NOMO-1 treated with dmso at 0.1 percent for 144 hours (cell line): ENCODE measurements around the gene MIER3.
"Not testable (repeated sequence)": the region's sequence is repeated elsewhere in the genome, so short reads cannot be mapped to it uniquely, and the experiment has no call there.

ENCODE experiments used
- DNase-seq: peaks from one replicate; lab custom pipeline; 2025; ENCODE audit not compliant: unreplicated experiment; lab: John Stamatoyannopoulos, UW

Gene MIER3, protein sequence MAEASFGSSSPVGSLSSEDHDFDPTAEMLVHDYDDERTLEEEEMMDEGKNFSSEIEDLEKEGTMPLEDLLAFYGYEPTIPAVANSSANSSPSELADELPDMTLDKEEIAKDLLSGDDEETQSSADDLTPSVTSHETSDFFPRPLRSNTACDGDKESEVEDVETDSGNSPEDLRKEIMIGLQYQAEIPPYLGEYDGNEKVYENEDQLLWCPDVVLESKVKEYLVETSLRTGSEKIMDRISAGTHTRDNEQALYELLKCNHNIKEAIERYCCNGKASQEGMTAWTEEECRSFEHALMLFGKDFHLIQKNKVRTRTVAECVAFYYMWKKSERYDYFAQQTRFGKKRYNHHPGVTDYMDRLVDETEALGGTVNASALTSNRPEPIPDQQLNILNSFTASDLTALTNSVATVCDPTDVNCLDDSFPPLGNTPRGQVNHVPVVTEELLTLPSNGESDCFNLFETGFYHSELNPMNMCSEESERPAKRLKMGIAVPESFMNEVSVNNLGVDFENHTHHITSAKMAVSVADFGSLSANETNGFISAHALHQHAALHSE

DNA sequence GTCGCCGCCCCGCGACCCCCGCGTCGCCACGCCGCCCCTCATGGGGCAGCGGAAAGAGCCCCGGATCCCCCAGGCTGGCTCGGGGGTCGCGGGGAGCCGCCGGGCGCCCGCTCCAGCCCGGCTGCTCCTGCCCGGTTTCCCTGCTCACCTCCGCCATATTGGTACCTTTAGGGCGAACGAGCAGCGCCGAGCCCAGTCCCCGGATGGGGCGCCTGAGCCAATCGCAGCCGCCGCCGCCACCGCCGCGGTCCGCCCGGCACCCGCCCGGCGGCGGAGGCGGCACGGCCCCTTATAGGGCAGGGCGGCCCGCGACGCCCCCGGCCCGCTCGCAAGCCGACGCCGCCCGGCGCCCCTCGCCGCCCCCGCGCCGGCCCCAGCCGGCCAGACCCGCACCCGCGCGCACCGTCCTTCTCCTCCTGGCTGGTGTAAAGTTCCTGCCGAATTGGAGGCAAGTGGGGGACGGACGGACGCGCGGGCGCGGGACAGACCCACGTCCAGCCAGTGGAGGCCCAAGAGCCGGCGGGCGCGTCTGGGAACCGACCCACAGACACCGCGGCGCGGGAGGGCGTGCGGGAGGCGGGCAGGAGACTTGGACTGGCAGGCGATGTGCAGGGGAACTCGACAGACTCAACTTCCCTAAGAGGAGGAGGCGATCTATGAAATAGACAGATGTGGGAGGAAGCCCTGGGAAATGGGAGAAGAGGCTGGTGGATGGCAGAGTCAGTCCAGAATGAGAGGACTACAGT is at the start of gene MIER3:
MIER3 (minus strand) TSS at position 178 of the 746 bp plus-strand sequence; CDS start at position 157, 21 bp downstream.
- DNase-seq, result peak; percentile 22

DNA sequence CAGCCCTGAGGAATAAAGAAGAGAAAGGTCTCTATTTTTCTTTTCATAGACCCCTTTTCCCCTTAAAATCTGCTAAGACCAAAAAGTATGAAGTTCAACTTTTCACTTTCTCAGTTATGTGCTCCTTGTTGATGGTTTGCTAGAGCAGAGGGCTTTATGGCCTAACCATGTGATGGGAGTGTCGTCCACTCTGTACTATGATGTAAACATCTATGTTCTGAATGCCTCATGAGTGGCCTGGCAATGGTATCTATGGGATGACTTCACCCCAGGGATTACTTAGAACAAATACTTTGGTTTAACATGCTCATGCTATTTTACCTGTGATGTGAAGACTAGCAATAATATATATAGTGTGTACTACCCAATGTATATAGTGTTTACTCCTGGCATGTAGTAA is 43.7 kb upstream of the MIER3 start:
- no peak for DNase-seq

DNA sequence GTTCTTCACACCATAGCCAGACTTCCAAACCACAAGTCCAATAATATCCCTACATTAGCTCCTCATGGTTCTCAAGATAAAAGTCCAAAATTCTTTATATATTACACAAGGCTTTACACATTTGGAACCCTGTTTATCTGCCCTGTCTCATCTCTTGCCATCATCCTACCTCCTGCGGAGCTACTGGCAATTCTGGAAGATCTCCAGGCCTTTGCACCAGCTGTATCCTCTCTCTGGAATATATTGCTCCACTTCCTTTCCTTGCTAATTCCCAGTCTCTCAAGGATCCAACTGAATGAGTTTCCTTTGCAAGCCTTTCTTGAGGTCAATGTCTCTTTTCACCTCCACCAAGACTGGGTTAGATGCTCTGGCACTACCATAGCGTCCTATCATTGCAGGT is 41.3 kb upstream of the MIER3 start:
- DNase-seq, result no peak

DNA sequence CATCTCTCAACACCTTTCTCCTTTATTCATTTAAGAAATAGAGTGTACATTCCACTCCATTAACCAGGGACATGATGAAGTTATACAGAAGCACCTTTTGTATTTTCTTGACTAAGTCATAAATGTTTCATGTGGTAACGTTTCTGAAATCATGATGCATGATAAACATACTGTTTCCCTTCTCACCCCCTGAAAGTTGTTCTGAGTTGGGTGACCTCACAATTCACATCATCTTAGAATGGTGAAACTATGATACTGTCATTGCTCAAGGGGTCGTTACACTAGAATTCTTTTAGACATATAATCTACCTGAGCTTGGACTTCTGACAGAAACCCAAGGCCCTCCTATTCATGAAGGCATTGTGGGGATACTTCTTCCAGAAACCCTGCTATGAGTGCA is 37.8 kb upstream of the MIER3 start:
- no peak for DNase-seq

DNA sequence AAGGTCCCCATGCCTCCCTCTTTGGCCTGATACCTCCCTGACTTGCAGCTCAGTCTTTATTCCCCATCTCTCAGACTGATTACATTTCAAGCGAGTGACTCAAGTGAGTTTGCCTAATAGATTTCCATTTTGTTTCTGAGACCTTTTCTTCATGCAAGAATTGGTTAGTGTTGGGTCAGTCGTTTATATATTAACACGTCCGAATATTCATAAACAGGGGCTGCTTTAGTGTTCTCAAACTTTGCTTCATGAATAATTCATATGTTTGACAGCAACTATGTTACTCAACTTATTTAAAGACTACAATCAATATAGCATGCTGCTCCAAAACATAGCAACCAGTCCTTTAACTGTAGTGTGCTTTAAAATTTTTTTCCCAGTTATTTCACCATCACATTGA is 36.6 kb upstream of the MIER3 start:
- no peak for DNase-seq

DNA sequence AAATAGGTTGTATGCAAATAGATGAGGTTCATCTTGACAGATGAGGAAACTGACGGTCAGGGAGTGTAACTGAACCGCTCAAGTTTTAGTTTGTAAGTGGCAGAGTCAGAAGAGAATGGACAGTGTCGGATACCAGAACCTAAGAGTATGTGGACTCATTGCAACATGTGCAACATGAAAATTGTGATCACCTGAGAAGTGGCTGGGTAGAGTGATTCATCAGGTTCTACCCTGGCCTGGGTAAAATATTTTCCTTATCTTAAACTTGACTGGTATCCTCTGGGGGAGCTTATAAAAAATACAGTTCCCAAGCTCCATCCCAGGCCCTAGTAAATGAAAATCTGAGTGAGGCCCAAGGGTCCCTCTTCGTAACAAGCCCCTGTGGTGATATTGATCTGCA is 35.2 kb upstream of the MIER3 start:
- no peak for DNase-seq

DNA sequence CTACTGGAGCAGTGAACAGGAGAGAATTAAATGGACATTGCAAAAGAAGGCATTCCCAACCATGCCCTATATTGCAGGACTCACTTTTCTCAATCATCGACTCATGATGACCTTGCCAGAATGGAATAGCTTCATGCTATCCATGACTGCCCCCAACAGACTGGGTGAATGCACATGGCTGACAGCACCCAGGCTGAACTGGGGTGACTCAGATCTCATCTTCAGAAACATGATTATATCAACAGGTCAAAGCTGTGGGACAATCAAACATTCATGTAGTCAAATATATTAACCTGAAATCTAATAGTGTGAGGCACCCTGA is 34.7 kb upstream of the MIER3 start:
- DNase-seq, result no peak

DNA sequence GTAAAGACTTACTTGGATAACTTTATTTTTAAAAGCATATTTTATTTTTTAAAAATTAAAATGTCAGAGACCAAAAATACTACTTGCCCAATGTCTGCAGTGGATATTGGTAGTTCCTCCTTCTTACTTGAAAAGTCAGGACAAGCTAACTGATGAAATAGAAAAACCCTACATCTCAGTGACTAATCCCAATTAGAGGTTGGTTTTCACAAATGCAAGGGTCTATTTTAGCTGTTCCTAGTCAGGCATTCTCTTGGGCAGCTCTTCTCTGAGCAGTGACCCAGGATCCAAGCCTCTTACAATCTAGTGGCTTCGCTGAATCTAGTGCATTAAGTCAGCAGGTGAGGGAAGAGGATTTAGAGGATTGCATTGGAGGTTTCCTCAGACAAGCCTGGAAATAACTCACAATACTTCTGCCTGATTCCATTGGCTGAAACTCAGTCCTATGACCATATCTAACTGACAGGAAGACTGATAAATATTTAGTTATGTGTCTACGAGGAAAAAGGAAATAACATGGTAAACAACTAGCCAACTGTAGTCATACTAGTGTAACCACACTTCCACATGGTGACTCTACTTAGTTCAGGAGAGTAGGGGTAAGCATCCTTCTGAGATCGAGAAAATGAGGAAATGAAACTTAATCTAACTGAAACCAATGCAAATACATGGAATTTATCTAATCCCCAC is 34.2 kb upstream of the MIER3 start:
- DNase-seq, result peak; percentile 49

DNA sequence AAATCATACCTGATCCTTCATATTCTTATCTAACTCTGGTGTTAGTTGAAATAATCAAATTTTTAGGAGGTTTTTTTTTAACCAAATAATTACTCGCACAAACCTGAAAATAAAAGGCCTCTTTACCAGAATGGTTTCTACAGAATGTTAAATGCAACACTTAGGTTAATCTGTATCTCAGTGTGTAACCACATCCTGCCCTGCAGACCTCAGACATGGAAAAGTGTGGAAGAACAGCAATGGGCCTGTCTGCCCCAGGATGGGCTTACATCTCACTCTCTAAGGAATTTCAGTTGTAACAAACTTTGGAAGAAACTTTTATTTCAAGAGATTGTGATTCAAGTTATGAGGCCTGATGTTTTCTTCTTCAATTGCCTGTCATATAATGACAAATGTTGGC is 32.5 kb upstream of the MIER3 start:
- no peak for DNase-seq

DNA sequence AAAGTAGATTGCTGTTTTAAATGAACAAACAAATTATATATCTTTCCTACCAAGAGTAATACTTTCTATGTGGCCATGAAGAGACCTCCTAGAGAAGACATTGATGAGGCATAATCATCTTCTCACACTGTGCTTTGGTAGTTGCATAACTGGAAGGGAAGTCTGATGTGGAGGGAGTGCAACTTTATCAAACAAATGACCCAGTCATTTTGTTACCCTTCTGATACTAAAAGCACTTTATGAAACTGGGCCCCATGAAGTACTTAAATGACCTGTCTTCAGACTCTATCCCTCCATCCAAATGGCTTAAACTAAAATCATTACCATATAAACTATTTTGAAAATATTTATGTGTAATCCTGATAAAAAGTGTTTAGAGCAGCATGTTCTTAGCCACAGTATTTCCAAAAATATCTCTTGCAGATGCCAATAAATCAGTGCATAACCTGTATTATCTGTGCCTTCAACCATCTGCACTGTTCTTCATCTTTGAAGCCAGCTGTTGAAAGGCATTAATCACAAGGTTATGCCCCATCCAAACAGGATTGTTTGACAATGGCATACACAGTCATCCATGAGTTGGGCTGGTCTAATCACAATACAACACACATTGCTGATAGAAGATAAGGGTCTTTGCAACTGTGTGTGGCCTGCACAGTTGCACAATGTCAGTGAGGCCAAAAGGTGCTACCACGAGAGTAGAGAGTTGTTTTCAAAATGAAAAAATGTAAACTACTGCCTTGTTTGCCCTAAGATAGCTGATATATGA is 31.9 kb upstream of the MIER3 start:
- DNase-seq, result no peak

DNA sequence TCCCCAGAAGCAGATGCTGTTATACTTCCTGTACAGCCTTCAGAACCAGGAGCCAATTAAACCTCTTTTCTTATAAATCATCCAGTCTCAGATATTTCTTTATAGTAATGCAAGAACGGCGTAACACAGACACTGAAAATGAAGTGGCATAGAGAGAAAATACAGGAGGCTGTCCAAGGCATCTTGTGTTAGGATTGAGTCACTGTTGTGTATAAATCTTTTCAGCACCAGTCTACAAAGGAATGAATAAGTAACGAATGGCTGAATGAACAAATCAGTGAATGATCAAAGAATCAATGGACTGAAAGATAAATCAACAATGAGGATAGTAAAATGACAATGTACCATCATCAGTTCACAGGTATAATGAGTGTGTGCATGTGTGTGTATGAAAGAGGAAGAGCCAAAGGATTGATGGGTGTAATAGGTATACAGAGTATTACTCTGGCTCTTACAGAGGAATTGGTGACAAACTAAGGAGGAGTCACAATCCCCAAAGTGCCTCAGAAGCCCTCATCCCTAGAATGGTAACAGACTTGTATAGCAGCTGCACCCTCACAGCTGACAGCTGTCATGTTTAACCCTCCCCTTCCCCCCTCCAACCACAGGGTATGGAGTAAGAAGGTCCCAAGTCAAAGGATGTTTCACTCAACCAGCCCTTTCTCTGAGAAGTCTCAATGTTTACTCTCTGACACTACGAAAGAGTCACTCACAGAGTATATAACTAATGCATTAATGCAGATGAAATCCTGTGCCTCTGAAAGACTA is 29.8 kb upstream of the MIER3 start:
- DNase-seq, result no peak

DNA sequence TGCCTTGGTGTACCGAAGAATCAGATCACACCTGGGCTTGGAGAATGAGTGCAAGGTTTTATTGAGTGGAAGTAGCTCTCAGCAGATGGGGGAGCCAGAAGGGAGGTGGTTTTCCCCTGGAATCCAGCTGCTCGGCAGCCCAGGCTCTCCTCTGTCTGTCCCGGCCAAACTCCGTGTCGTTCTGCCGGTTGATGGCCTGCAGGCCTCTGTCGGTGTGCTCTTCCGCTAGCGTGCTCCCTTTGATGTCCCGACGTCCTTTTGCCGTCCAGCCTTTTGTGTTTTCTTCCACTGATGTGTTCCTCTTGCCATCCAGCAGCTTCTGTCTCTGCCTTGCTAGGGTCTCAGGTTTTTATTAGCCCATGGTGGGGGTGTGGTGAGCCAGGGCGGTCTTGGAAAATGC is 28.0 kb upstream of the MIER3 start:
- DNase-seq, result no peak

DNA sequence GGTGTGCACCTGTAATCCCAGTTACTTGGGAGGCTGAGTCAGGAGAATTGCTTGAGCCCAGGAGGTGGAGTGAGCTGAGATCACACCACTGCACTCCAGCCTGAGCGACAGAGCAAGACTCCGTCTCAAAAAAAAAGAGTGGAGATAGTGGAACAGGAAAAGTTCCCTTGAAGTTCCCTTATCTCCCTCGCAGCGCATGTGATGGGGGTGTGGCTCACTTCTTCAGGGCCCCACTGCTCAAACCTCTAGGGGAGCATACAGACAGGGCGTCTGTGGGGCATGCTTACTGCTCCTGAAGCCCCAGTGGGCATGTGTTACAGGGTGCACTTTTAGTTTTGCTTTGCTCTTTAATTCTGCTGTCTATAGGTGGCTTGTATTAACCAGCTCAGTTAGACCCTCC is 27.6 kb upstream of the MIER3 start:
- not testable (repeated sequence) for DNase-seq

DNA sequence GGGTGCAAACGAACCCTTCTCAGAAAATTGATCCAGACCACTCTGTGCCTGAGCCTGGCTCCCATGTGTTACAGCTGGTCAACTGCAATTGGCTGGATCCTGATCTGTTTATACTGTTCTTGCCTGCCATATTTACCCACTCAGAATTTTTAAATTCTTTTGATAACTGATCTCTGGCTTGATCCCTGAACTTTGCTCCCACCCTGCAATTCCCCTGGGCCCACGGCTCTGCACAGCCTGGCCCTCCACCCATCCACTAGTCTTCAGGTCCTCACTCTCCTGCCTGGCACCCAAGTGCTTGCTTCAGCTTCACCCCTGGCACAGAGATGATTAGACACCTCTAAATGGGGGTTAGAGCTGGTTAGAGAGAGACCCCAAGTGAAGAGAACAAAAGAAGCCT is 25.9 kb upstream of the MIER3 start:
- no peak for DNase-seq

DNA sequence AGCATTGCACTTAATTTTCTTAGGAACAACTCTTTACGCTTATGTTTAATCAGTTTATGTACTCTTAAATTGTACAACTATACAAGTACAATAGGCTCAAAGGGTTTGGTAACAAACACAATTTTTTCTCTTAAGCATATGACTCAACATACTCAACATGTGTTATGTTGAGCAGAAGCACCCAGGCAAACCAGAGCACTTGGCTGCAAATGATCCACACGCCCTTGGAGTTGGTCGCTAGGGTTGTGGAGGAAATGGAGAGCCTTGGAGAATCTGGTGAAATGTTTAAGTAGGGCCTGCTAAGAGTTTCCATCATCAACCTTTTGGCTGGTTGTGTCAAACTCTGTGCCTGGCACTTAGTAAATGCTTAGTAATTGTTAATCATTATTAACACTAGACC is 25.1 kb upstream of the MIER3 start:
- DNase-seq, result no peak

DNA sequence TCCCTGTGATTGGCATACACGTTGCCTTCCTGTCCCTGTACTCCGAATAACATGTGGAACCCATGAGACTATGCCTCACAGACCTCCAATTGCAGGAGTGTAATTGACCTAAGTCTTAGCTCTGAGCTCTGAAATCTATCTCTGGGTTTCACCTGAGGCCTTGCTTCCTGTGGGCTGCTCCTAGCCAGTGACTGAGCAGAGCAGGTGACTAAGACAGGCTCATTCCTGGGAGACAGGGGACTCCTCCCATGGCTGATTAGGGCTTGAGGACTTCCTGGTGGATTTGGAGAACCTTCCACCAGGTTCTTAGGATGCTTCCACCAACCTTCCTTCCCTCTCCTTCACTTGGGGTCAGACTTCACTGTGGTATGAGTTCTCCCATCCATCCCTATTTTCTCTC is 22.3 kb upstream of the MIER3 start:
- DNase-seq, result no peak

DNA sequence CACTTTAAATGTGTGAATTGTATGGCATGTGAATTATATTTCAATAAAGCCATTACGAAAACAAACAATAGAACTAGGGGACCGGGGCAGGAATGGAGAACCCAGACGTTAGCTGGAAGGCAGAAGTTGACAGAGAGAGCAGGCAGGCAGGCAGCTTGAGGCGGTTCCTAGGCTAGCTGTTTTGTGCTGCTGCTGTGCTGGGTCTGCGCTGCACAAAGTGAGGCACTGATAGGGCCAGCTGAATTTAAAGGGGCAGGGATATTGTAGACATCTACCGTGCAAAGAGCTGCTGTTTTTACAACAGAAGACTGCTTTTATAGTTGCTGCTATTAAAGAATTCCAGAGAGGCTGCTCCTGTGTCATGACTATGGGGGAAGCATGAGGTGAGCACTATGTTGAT is 21.6 kb upstream of the MIER3 start:
- DNase-seq, result no peak

DNA sequence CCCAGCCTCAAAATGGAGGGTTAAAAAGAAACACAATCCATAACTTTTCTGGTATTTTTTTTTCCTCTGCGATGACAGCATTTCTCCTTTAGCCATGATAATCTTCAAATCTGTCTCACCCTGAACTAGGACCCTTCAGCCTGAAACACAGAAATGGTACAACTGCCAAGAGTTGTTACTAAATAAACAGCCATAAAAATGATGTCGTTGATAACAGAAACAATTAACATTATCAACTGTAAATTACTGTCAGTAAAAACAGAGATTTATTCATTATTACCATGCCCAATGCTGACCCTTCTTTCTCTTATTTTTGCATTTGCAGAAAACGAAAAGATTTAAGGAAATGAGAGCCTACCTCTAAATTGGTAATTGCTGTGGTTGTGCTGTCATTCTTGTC is 19.4 kb upstream of the MIER3 start:
- no peak for DNase-seq

DNA sequence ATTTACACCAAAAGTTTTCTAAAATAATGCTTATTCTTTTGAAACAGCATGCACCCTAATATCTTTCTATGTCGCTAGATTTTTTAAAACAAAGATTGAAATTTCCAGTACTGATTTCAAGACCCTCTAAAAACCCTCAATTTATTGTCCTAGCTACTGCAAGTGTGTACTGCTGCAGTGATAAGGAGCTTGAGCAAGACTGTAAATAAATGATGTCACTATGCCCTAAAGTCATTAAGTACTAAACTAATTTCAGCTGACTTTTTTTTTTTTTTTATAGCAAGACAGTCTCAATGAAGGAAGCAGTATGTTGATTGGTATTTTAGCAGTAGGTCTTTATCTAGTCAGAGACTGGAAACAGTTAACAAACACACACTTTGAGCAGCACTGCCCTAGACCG is 12.2 kb upstream of the MIER3 start:
- DNase-seq, result no peak

DNA sequence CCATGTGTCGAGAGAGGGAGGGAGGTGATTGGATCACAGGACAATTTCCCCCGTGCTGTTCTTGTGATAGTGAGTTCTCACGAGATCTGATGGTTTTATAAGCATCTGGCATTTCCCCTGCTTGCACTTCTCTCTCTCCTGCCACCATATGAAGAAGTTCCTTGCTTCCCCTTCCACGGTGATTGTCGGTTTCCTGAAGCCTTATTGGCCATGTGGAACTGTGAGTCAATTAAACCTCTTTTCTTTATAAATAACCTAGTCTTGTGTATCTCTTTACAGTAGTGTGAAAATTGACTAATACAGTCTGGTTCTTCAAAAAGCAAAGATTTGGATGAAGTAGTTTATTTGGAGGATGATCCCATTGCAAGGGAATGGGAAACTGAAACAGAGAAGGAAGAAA is 11.3 kb upstream of the MIER3 start:
- no peak for DNase-seq
